KBM-7 (cell line): Measurements from ENCODE around the gene EFL1.
"Not testable (repeated sequence)": the region's sequence is repeated elsewhere in the genome, so short reads cannot be mapped to it uniquely, and the experiment has no call there.

Experiments used
- DNase-seq: peaks from one replicate; pipeline ENCODE4 v3.0.0-alpha.2; 2015
- in situ Hi-C: fragments of 300-500 bp; cut with MboI; formaldehyde crosslinking; loops from 2 replicates; pipeline ENCODE4 v1.14.3; 2020; ENCODE audit warnings: low sequenced_read_pairs, low pct_unique_long_range_greater_than_20kb, mixed read lengths

EFL1 gene

DNA sequence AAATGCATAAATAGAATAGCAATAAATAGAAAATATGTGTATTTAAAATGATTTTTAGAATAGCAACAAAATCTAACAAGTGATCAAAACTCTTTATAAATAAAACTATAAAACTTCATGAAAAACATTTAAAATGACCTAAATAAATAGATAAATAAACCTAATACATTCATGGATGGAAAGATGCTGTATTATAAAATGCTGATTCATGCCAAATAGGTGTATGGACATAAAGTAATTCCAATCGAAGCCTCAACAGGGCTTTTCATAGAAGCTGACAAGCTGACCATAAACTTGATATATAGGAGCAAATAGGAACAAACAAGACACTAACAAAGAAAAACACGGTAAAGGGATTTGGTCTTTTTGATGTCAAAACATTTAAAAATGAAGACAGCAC, 46.4 kb downstream of the EFL1 start:
- DNase-seq: not testable (repeated sequence)
- in situ Hi-C loops: loop anchor here (25.0 kb wide), 1 partner anchor 754 kb away; no protein-coding TSS in a partner anchor

DNA sequence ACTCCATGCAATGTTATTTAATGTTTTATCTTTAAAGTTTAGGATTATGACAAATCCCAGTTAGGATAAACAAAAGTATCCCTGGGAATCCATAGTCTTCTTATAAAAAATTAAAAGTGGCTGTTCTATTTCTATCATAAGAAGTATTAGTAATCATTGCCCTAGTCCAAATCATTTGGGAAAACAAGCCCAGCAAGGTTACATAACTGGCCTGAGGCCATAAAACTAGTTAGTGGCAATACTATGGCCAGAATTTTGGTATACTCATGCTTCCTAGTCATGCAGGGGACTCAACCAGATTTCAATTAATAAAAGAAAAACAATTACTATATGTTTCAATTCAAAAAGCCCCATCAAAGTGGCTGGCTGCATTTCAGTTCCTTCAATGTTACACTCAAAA, 50.3 kb downstream of the EFL1 start:
- in situ Hi-C loops: loop anchor here (25.0 kb wide), 1 partner anchor 750 kb away; no protein-coding TSS in a partner anchor
- not testable (repeated sequence) for DNase-seq

DNA sequence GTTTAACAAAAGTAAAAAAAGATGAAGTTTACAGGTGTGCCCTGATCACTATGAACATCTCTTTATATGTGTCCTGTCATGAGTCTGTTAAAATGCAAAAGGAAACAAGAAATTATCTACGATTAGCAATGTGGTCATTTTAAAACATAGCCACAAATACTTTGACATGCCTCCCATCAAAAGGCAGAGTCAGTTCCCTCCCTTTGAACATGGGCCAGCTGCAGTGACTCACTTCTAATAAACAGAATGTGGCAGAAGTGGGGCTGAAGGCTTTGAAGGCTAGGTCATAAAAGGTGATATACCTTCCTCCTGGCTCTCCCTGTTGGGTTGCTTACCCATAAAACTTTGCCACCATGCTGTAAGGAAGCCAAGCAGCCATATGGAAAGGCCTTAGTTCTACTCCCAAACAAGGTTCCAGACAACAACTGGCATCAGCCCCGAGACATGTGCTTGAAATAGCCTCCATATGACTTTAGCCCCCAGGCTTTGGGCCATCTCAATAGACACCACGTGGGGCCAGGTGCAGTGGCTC, 52.4 kb downstream of the EFL1 start:
- DNase-seq: not testable (repeated sequence)
- in situ Hi-C loops: loop anchor here (25.0 kb wide), 1 partner anchor 748 kb away; no protein-coding TSS in a partner anchor

DNA sequence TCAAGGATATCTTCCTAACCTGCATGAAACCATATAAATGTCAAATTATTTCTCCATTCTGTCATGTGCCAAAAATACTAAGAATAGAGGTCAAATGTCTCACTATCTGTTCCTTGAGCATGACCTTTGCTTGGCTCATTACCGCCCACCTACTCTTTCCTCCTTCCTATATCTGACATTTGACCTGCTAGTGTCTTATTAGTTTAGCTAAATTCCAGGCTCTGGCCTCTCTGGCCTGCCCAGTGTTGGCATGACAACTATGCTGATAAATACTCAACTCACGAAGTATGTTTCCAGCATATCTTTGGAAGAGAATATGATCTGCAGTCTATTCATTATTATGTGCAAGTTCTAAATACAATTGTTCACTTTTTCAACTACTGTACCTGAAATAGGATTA, 58.0 kb downstream of the EFL1 start:
- DNase-seq: not testable (repeated sequence)
- in situ Hi-C loops: loop anchor here (25.0 kb wide), 1 partner anchor 742 kb away; no protein-coding TSS in a partner anchor

DNA sequence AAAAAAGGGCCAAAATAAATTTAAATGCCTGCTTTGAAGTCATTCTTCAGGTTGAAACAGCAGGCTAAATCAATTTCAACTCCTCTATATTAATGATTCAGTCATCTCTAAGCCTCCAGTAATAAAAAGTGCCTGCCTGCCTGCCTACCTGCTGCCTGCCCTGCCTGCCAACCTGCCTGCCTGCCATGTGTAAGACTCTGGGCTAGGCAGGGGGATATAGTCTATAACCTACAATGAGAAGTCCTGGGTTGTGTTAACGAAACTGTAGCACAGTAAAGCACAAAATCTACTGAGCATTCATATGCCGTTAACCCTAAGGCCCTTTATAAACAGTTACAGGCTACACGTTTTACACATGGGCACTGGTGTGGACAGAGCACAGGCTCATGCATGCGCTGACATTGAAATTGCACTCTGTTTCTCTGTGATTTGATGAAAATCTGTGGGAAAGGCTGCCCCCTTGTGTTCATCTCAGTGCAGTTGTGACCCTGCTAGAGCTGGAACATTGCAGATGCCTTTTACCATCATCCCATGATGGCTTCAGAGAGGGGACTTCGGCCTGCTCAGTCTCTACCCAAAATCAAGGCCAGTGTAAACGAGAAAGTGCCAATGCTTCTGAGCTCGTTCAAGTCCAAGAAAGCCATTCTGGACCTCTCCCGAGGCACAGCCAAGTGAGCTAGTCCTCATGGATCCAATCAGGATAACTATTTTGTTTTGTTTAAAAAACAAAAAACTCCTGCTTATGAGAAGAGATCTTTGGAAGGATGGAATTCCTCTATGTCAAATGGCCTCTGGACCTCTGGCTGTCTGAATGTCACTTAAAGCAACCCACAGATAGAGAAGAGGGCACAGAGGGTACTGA, 64.6 kb downstream of the EFL1 start:
- in situ Hi-C loops: no loop called here
- DNase-seq: peak; percentile 86

DNA sequence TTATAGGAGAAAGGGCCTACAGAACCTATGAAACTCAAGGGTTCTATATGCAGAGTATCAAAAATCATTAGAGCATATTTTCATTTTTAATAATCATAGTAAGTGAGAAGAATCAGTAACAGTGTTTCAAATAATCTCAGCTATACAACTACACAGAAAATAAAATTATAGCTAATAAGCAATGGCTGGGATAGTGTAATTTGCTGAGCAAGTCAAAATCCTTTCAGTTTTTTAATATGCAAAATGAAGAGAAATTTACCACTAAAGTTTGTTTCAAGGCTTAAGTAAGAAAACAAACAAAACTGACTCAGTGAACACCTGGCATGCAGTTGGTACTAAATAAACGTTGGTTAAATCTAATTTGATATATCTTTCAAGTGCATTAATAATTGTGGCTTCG, 66.2 kb downstream of the EFL1 start:
- in situ Hi-C loops: no loop called here
- DNase-seq: no peak

DNA sequence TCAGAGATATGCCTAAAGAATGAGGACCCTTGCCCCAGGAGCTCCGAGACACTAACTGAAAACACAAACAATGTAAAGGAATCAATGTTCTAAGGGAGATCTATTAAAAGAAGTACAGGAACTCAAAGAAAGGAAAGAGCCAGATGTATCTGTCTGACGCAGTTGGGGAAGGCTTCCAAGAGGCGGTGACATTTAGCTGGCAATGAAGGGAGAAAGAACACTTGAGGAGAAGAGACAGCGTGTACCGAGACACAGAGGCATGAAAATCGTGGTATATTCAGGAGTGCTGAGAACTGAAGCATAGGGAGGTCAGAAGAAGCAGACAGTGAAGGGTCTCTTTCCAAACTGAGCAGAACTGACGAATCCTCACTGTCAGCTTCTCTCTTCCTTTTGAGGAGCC, 66.7 kb downstream of the EFL1 start:
- DNase-seq, in situ Hi-C loops: not testable (repeated sequence)

DNA sequence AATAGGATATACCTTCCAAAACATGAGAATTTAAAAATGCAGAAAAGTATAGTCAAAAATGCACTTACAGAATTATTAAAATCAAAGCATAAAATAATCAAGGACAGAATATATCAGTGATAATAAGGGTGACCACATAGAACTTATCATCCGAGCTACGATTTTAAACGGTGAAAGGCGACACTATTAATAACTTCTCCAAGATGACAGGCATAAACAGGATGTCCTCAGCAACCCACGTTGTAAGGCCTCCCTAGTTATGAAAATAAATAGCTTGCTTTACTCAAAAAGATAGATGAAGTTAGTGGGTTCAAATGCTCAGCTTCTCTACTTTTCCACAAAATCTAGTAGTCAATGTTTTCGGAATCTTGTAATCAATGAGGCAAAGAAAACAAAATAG, 68.0 kb downstream of the EFL1 start:
- in situ Hi-C loops, DNase-seq: not testable (repeated sequence)

DNA sequence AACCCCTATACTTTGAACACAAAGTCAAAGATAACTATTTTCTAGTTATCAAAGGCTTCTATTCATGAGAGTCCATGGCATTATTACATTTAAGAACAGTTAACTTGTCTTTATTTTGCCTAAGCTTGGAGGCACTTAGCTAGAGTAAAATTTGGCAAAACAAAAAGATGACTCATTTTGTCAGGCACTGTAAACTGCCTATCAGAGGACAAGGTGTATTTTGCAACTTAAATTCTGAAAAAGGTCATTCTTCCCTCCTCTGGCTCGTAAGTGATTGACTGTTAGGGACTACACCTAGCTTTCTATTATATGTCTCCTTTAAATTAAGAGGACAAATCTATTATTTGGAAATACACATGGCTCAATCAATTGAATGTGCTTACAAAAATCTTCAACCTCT, 69.1 kb downstream of the EFL1 start:
- in situ Hi-C loops, DNase-seq: not testable (repeated sequence)

DNA sequence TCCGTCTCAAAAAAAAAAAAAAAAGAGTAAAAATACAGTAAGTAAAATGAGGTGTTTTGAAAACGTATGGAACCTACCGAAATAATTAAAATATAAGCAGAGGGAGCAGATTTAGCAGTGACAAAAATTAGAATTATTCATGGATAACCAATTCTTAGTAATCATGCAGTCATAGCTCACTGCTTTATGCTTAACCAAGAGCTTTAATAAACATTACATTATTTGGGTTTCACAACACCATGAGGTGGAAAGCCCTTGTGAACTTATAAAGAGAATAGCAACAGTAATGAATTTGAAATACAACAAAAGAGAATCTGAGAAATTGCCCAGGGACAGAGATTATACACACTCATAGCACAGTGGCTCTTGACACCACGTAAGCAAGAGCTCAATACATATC, 70.1 kb downstream of the EFL1 start:
- DNase-seq, in situ Hi-C loops: not testable (repeated sequence)

DNA sequence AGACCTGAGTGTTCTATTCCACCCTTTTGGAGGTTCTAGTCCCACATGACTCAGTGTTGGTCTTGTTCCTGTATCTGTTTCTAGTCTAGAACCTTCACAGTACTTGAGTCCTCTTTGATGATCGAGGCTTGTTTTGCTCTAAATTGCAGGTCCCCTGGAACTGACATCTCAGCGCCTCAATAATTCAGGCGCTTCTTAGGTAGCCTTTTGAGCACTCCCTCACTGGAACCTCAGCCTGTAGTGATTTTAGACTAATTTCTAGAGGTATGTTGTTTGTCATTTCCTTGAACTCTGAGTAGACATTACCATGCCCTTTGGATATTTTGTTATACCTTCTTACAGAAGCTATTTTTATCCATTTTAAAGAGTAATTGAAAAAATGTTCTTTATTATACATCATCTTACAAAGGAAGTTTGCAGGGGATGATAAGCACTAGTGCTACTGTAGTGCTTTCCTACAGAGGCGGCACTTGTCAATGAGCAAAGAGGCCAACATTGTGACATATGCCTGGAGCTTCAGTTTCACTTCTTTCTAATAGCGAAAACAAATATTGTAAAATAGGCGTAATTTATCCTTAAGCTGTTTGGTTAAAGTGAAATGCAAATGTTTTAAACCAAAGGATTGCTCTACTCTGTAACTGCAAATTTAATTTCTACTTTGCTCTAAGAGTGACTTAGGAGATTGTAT, 75.7 kb downstream of the EFL1 start:
- in situ Hi-C loops: no loop called here
- no peak for DNase-seq

DNA sequence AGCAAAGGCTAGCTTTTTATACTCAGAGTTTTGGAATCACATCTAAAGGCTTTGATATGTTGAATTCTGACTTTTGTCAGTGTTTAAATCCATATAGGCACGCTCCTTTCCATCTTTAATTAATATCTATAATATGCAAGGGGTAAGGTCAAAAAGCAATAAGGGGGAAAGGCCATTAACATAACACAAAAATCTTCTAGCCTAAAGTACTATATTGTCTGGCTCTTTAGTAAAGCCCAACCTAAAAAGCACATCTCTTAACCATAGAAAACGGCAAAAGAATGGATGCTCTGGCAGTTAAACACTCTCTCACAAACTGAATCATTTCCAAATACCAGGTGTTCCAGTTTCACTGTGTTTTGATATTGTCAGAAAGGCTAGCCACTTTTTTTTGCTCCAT, 76.4 kb downstream of the EFL1 start:
- in situ Hi-C loops: no loop called here
- no peak for DNase-seq

DNA sequence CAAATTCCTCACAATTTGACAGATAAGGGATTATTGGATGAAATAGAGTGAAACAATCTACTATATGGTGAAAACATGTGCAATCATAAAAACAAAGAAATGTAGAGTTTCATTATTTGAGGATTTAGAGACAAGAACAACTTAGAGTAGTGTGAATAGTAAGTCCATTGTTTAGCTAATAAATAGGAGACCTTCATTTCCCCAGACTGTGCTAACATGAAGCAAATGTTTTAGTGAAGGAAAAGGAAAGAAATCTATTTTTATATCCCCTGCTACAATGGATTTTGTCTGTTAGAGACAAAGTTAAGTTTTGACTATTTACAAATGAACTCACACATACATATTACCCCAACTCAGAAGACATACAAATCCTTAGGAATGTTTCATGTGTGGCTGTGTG, 77.8 kb downstream of the EFL1 start:
- in situ Hi-C loops: no loop called here
- DNase-seq: no peak

DNA sequence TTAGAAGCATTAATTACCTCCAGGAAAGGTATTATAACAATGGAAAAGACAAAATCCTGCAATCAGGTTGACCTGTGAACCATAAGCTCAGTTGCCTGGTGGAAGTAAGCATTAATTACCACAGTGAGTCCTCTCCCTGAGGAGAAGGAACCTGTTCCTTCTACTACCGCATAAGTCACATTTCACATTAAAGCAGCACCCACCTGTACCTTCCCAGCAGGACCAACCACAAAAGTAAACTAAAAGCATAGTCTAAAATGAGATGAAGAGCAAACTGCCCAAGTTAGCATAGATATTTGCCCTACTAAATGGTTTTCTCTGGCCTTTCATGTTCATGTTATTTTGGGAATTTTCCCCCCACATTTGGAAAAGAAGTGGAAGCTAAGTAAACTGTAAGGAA, 78.2 kb downstream of the EFL1 start:
- in situ Hi-C loops: no loop called here
- DNase-seq: no peak

DNA sequence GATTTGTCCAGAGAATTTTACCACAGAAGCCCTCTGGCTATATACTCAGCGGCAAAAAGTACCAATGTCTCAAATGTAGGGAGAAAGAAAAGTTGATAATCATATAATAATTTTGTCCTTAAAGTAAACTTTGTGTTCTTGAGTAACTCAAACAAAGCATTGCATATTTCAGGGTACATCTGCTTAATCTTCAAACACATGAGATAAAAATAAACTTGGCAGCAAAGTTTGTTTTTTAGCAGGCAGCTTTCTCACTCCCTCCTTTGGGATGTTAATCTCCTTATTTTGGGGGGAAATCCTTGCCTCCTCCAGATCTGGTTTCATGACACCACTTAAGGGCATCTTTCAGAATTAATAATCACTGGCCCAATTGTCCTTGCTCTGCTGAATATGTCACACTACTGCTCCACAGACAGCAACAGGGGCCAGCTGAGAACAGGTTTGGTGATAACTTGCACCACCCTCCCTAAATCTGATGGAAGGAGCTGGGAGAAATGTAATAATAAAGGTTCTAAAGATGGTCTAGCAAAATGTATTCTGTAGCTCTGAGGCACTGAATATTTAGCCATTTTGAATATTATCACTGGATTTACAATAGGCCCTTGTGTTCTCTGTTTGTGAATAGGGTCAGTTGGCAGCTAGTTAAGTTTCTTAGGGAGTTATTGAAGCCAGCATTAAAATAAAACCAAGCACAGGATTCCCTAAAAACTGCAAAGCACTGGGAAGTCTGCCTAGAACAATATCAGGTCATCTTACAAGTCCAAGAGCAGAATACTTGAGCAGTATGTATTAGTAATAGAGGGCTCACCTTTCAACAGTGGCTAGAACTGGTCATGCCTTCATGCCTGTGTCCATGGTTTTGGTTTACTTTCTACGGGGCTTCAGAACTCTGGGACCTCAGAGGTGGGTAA, 79.2 kb downstream of the EFL1 start:
- in situ Hi-C loops: no loop called here
- DNase-seq: no peak

DNA sequence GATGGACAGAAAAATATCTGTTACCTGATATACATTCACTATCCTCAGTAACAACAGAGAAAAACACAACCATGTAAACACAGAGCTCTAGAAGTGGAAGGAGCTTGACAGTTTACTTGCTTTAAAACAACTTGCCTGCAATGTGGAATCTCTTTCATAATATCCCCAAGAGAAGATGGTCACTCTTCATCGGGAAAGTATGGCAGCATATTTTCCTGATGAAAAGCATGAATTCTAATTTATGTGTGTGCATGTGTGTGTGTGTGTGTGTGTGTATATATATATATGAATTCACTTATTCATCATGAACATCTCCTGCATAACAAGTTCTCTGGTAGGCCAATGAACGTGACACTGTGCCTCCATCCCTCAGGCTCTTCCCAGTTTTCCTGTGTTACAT, 81.2 kb downstream of the EFL1 start:
- no peak for DNase-seq
- in situ Hi-C loops: no loop called here

DNA sequence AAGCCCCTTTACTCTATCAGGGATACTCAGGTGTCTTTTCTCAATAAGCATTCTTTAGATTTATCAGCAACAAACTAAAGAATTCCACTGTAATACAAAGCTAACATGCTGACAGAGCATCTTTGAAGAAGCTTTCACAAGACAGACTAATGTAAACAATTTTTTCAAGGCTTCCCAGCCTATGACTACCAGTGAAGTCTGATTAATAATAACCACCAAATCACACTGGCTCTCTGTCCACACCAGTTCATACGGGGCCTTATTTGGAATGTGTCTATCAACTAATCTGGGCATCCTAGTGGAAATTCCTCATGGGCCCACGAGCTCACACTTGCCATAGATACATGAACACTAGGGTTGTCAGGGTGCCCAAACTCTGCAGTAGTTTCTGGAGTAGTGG, 84.5 kb downstream of the EFL1 start:
- DNase-seq: no peak
- in situ Hi-C loops: no loop called here

DNA sequence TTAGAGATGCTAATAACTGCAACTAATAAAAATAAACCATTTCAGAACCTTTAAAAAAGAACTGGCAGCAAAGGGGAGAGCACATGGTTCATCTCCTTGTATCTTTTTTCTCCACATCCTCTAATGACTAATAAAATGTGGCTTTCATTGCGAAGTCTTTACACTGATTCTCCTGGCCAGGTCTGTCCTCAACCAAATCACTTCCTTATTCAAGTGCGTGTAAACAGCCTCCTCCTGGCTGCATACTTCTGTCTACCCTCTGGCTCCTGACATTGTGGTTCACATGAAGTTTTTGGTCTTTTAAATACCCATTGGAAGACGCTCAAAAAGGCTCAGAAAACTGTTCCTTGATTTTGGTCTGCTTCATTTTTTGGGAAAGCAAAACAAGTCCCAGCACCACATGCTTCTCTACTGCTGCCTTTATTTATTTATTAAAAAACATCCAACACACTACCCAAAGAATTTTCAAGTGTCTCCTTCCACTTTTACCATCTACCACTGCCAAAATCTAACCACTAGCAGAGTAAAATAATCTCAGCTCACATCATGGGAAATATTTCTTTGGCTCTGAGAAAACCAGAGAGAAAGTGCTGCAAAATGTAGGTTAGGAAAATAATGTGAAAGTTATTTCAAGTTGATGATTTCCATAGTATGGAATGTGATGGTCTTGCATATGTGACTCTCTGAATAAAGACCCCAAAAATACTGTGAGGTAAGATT, 85.1 kb downstream of the EFL1 start:
- in situ Hi-C loops: no loop called here
- peak; percentile 30 for DNase-seq
